Non-pigmented ciliary epithelial cell (primary cell): Measurements from ENCODE around the gene PDCD10.
A peak's percentile ranks its signal among the peaks of the same experiment; 100 is the strongest.

Source experiments
- DNase-seq: peaks from one replicate; pipeline ENCODE4 v3.0.0-alpha.2; 2010; ENCODE audit warnings: low read depth

PDCD10 gene

GRCh38 chr3:167733961-167734497 is 663 bp downstream of the PDCD10 start:
- DNase-seq: no peak

- DNase-seq: no peak
These were observed 2.2 kb downstream of the PDCD10 start for GRCh38 chr3:167732313-167733065.

- DNase-seq: no peak
These were observed 3.3 kb downstream of the PDCD10 start for GRCh38 chr3:167731393-167731792.

GRCh38 chr3:167729591-167729990 is 5.1 kb downstream of the PDCD10 start:
- no peak for DNase-seq

- no peak for DNase-seq
These were observed 5.9 kb downstream of the PDCD10 start for GRCh38 chr3:167728632-167729323.

- DNase-seq: peak; percentile 48
These were observed 6.5 kb downstream of the PDCD10 start for GRCh38 chr3:167728176-167728575.

GRCh38 chr3:167723872-167724271 is 10.8 kb downstream of the PDCD10 start:
- DNase-seq: no peak

- DNase-seq: no peak
These were observed 11.6 kb downstream of the PDCD10 start for GRCh38 chr3:167723025-167723512.

GRCh38 chr3:167718582-167718981 is 16.1 kb downstream of the PDCD10 start:
- DNase-seq: no peak

- DNase-seq: no peak
These were observed 17.8 kb downstream of the PDCD10 start for GRCh38 chr3:167716920-167717319.

GRCh38 chr3:167714871-167715270 is 19.8 kb downstream of the PDCD10 start:
- DNase-seq: no peak

- DNase-seq: no peak
These were observed 22.2 kb downstream of the PDCD10 start for GRCh38 chr3:167712445-167712844.

- no peak for DNase-seq
These were observed 23.3 kb downstream of the PDCD10 start for GRCh38 chr3:167711439-167711838.

- DNase-seq: no peak
These were observed 24.1 kb downstream of the PDCD10 start for GRCh38 chr3:167710552-167710951.

- DNase-seq: no peak
These were observed 25.0 kb downstream of the PDCD10 start for GRCh38 chr3:167709690-167710089.

GRCh38 chr3:167705840-167706239 is 28.9 kb downstream of the PDCD10 start:
- DNase-seq: peak; percentile 34

- no peak for DNase-seq
These were observed 33.8 kb downstream of the PDCD10 start for GRCh38 chr3:167700926-167701325.

GRCh38 chr3:167700046-167700445 is 34.6 kb downstream of the PDCD10 start:
- no peak for DNase-seq

GRCh38 chr3:167694121-167694520 is 40.6 kb downstream of the PDCD10 start:
- no peak for DNase-seq

GRCh38 chr3:167691366-167691765 is 43.3 kb downstream of the PDCD10 start:
- no peak for DNase-seq

GRCh38 chr3:167684388-167684993 is 50.2 kb downstream of the PDCD10 start:
- peak; percentile 19 for DNase-seq

- DNase-seq: no peak
These were observed 55.2 kb downstream of the PDCD10 start for GRCh38 chr3:167679526-167679925.

GRCh38 chr3:167675848-167676247 is 58.8 kb downstream of the PDCD10 start:
- DNase-seq: no peak
